ENCODE measurements around the gene UBASH3A. TPM values are rescaled to one million over a fixed set of nuclear protein-coding genes. Genes with fewer than 3 reads are reported as not detected.

UBASH3A gene
- polyA plus RNA-seq, 2 of the 4 experiments (the other 2 are of a cell fraction): not detected

DNA sequence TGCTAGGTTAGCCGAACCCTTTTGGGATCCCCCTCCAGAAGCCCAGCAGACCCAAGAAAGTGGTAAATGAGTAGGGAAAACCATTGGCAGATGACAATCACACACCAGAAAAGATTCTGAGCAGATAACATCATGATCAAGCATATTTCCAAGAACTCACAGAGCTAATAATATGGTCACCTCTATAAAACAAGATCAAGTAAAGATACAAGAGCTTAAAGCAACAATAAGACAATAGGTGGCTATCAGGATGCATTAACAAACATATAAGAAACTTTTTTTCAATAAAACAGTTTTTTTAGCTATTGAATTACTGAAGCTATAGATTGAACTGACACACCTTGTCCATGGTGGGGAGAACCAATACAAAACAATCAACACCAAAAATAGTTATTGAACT, 29.0 kb downstream of the UBASH3A start:
- WGBS (ENCODE audit: missing lambda C conversion rate): 8% methylated on average over 1 of the region's 1 CpG
- Histone ChIP-seq H3K4me1 (no peaks in the 10 kb centered on the region), H3K9me3 (0 out of 3 replicates have a peak, but pooled peaks cover 9% of the 10 kb centered on the region), H3K4me2 (no peak overlapping the region), H3K27ac (no peak overlapping the region), H3K4me3 (no peak overlapping the region)
- ATAC-seq (no peak), DNase-seq (ENCODE audit: low read depth in 1 of 2, low spot score in 1 of 2) (no peak), FAIRE-seq (no peak)
- TF ChIP-seq JUNB (IDR thresholded peaks at IDR 0.05) (no peak), KDM5A (IDR thresholded peaks at IDR 0.05) (no peak), BHLHE40 (IDR thresholded peaks at IDR 0.05; ENCODE audit: low read depth, low read length) (no peak), ZSCAN20 (CRISPR knock-in tag; IDR thresholded peaks at IDR 0.05) (no peak), EHMT2 (IDR thresholded peaks at IDR 0.05; ENCODE audit: low read depth) (no peak), MAFK (IDR thresholded peaks at IDR 0.05; ENCODE audit: partially characterized antibody) (no peak), CEBPB (IDR thresholded peaks at IDR 0.05) (no peak), HOXA7 (CRISPR knock-in tag; IDR thresholded peaks at IDR 0.05) (no peak), PHF8 (IDR thresholded peaks at IDR 0.05; ENCODE audit: borderline replicate concordance, low read depth) (no peak), RAD21 (conservative IDR thresholded peaks at IDR 0.05 in 1 of 2, IDR thresholded peaks at IDR 0.05 in 1 of 2) (no peak), GATA3 (IDR thresholded peaks at IDR 0.05; ENCODE audit: borderline replicate concordance) (no peak), TFCP2L1 (CRISPR knock-in tag; IDR thresholded peaks at IDR 0.05) (no peak)
- TF ChIP-seq, protein P1, sequence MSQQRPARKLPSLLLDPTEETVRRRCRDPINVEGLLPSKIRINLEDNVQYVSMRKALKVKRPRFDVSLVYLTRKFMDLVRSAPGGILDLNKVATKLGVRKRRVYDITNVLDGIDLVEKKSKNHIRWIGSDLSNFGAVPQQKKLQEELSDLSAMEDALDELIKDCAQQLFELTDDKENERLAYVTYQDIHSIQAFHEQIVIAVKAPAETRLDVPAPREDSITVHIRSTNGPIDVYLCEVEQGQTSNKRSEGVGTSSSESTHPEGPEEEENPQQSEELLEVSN (IDR thresholded peaks at IDR 0.05; ENCODE audit: borderline replicate concordance, low read depth): no peak
- TF ChIP-seq, protein P2, sequence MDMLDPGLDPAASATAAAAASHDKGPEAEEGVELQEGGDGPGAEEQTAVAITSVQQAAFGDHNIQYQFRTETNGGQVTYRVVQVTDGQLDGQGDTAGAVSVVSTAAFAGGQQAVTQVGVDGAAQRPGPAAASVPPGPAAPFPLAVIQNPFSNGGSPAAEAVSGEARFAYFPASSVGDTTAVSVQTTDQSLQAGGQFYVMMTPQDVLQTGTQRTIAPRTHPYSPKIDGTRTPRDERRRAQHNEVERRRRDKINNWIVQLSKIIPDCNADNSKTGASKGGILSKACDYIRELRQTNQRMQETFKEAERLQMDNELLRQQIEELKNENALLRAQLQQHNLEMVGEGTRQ (IDR thresholded peaks at IDR 0.05): no peak
- TF ChIP-seq, protein P3, sequence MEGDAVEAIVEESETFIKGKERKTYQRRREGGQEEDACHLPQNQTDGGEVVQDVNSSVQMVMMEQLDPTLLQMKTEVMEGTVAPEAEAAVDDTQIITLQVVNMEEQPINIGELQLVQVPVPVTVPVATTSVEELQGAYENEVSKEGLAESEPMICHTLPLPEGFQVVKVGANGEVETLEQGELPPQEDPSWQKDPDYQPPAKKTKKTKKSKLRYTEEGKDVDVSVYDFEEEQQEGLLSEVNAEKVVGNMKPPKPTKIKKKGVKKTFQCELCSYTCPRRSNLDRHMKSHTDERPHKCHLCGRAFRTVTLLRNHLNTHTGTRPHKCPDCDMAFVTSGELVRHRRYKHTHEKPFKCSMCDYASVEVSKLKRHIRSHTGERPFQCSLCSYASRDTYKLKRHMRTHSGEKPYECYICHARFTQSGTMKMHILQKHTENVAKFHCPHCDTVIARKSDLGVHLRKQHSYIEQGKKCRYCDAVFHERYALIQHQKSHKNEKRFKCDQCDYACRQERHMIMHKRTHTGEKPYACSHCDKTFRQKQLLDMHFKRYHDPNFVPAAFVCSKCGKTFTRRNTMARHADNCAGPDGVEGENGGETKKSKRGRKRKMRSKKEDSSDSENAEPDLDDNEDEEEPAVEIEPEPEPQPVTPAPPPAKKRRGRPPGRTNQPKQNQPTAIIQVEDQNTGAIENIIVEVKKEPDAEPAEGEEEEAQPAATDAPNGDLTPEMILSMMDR (IDR thresholded peaks at IDR 0.05): no peak
- TF ChIP-seq, protein P4, sequence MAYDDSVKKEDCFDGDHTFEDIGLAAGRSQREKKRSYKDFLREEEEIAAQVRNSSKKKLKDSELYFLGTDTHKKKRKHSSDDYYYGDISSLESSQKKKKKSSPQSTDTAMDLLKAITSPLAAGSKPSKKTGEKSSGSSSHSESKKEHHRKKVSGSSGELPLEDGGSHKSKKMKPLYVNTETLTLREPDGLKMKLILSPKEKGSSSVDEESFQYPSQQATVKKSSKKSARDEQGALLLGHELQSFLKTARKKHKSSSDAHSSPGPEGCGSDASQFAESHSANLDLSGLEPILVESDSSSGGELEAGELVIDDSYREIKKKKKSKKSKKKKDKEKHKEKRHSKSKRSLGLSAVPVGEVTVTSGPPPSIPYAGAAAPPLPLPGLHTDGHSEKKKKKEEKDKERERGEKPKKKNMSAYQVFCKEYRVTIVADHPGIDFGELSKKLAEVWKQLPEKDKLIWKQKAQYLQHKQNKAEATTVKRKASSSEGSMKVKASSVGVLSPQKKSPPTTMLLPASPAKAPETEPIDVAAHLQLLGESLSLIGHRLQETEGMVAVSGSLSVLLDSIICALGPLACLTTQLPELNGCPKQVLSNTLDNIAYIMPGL (CRISPR knock-in tag; IDR thresholded peaks at IDR 0.05; ENCODE audit: borderline replicate concordance): no peak
- ChIA-PET CTCF (no interaction called here), POLR2A (no interaction called here)

DNA sequence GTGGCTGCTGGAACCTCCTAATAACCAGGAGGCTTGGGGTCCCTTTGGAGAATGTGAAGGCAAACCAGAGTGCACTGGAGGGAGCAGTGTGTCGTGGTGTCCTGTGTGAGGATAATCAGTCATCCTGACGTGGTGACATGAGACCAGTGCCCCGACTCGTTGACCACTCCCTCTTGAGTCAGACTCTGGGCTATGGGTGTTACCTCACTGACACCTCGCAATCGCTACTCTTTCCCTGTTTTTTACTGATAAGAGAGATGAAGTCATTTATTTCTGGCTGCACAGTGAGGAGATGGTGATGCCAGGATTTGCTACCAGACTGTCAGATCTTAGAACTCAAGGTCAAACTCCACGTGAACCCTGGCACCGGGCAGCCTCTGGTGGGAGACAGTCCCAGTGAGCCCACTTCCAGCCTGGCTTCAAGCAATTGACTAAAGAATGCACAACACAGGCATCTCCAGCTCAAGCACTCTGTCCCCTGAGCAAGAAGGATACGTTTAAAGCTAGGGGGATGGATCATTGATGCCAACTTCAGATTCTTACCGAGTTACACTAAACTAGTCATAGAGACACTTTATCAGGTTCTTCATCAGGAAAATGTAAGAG, 30.3 kb downstream of the UBASH3A start:
- H3K4me2 ChIP-seq: no peak overlapping the region
- 0 out of 3 replicates have a peak, but pooled peaks cover 9% of the 10 kb centered on the region for H3K9me3 ChIP-seq
- ATAC-seq (no peak), DNase-seq (ENCODE audit: low read depth in 1 of 2, low spot score in 1 of 2) (no peak), FAIRE-seq (no peak)
- CTCF ChIA-PET: no interaction called here
- H3K4me3 ChIP-seq: no peak overlapping the region
- WGBS (ENCODE audit: missing lambda C conversion rate): 11% methylated on average over 10 of the region's 10 CpGs
- no peak overlapping the region for H3K27ac ChIP-seq
- POLR2A ChIA-PET: no interaction called here
- no peaks in the 10 kb centered on the region for H3K4me1 ChIP-seq
- TF ChIP-seq, protein P3 (IDR thresholded peaks at IDR 0.05): no peak
- TF ChIP-seq BHLHE40 (IDR thresholded peaks at IDR 0.05; ENCODE audit: low read depth, low read length) (no peak), EHMT2 (IDR thresholded peaks at IDR 0.05; ENCODE audit: low read depth) (no peak), RARB (CRISPR knock-in tag; IDR thresholded peaks at IDR 0.05) (no peak), ESRRA (IDR thresholded peaks at IDR 0.05; ENCODE audit: borderline replicate concordance, low read length) (no peak), POLR2A (IDR thresholded peaks at IDR 0.05; ENCODE audit: low read length) (no peak), KDM1A (IDR thresholded peaks at IDR 0.05; ENCODE audit: low read depth) (no peak), HOXB5 (CRISPR knock-in tag; IDR thresholded peaks at IDR 0.05) (no peak), FOXS1 (CRISPR knock-in tag; IDR thresholded peaks at IDR 0.05) (no peak), NPAS2 (CRISPR knock-in tag; IDR thresholded peaks at IDR 0.05; ENCODE audit: borderline replicate concordance) (no peak)
- TF ChIP-seq, protein P5, sequence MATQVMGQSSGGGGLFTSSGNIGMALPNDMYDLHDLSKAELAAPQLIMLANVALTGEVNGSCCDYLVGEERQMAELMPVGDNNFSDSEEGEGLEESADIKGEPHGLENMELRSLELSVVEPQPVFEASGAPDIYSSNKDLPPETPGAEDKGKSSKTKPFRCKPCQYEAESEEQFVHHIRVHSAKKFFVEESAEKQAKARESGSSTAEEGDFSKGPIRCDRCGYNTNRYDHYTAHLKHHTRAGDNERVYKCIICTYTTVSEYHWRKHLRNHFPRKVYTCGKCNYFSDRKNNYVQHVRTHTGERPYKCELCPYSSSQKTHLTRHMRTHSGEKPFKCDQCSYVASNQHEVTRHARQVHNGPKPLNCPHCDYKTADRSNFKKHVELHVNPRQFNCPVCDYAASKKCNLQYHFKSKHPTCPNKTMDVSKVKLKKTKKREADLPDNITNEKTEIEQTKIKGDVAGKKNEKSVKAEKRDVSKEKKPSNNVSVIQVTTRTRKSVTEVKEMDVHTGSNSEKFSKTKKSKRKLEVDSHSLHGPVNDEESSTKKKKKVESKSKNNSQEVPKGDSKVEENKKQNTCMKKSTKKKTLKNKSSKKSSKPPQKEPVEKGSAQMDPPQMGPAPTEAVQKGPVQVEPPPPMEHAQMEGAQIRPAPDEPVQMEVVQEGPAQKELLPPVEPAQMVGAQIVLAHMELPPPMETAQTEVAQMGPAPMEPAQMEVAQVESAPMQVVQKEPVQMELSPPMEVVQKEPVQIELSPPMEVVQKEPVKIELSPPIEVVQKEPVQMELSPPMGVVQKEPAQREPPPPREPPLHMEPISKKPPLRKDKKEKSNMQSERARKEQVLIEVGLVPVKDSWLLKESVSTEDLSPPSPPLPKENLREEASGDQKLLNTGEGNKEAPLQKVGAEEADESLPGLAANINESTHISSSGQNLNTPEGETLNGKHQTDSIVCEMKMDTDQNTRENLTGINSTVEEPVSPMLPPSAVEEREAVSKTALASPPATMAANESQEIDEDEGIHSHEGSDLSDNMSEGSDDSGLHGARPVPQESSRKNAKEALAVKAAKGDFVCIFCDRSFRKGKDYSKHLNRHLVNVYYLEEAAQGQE (IDR thresholded peaks at IDR 0.05): no peak
- TF ChIP-seq, protein P6, sequence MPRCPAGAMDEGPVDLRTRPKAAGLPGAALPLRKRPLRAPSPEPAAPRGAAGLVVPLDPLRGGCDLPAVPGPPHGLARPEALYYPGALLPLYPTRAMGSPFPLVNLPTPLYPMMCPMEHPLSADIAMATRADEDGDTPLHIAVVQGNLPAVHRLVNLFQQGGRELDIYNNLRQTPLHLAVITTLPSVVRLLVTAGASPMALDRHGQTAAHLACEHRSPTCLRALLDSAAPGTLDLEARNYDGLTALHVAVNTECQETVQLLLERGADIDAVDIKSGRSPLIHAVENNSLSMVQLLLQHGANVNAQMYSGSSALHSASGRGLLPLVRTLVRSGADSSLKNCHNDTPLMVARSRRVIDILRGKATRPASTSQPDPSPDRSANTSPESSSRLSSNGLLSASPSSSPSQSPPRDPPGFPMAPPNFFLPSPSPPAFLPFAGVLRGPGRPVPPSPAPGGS (IDR thresholded peaks at IDR 0.05): no peak

Data from A549 (cell line).